ENCODE data around the gene OTUD4. TPM values are rescaled to one million over a fixed set of nuclear protein-coding genes. Genes with fewer than 3 reads are reported as not detected.
A peak's percentile ranks its signal among the peaks of the same experiment; 100 is the strongest.

Gene OTUD4
- polyA plus RNA-seq, 2 donors: 7.8 to 8.3 TPM

- no peak overlapping the region for H3K4me3 ChIP-seq (ENCODE audit: low read depth in 1 of 2, low read length in 2 of 2)
- WGBS, 2 donors: 61 to 67% methylated on average over 5 of the region's 5 CpGs
- no peaks in the 10 kb centered on the region for H3K27me3 ChIP-seq (ENCODE audit: control insufficient read depth in 1 of 2, insufficient read depth in 2 of 2, low read length in 2 of 2)
- H3K4me1 ChIP-seq (ENCODE audit: control insufficient read depth in 2 of 2, insufficient read depth in 2 of 2, low read length in 1 of 2): no peaks in the 10 kb centered on the region
- no peaks in the 10 kb centered on the region for H3K9me3 ChIP-seq (ENCODE audit: control insufficient read depth in 2 of 2, insufficient read depth in 1 of 2, low read depth in 1 of 2, low read length in 1 of 2)
- H3K27ac ChIP-seq (ENCODE audit: low read depth in 2 of 2, low read length in 1 of 2): peak overlapping the region in 1 of 2 donors; percentile 13
- peaks cover under 1 to 3% of the 10 kb centered on the region in 2 donors for H3K36me3 ChIP-seq (ENCODE audit: control insufficient read depth in 2 of 2, insufficient read depth in 2 of 2, low read length in 1 of 2)
These were observed 47.8 kb downstream of the OTUD4 start for GRCh38 chr4:145132511-145133098.

- 92 to 93% methylated on average over 12 of the region's 12 CpGs for WGBS, 2 donors
- no peak overlapping the region for H3K27ac ChIP-seq (ENCODE audit: low read depth in 2 of 2, low read length in 1 of 2)
- no peaks in the 10 kb centered on the region for H3K27me3 ChIP-seq (ENCODE audit: control insufficient read depth in 1 of 2, insufficient read depth in 2 of 2, low read length in 2 of 2)
These were observed 48.5 kb downstream of the OTUD4 start for GRCh38 chr4:145131848-145132247.

GRCh38 chr4:145130788-145131399, 49.5 kb downstream of the OTUD4 start:
- Histone ChIP-seq H3K27me3 (ENCODE audit: control insufficient read depth in 1 of 2, insufficient read depth in 2 of 2, low read length in 2 of 2) (no peaks in the 10 kb centered on the region), H3K27ac (ENCODE audit: low read depth in 2 of 2, low read length in 1 of 2) (no peak overlapping the region), H3K4me3 (ENCODE audit: low read depth in 1 of 2, low read length in 2 of 2) (no peak overlapping the region), H3K9me3 (ENCODE audit: control insufficient read depth in 2 of 2, insufficient read depth in 1 of 2, low read depth in 1 of 2, low read length in 1 of 2) (no peaks in the 10 kb centered on the region), H3K36me3 (ENCODE audit: control insufficient read depth in 2 of 2, insufficient read depth in 2 of 2, low read length in 1 of 2) (peaks cover 0 to 3% of the 10 kb centered on the region in 2 donors), H3K4me1 (ENCODE audit: control insufficient read depth in 2 of 2, insufficient read depth in 2 of 2, low read length in 1 of 2) (no peaks in the 10 kb centered on the region)
- WGBS, 2 donors: 62 to 65% methylated on average over 2 of the region's 2 CpGs

More at GRCh38 chr4:145131848-145132247, 48.5 kb downstream of the OTUD4 start:
- Histone ChIP-seq H3K9me3 (ENCODE audit: control insufficient read depth in 2 of 2, insufficient read depth in 1 of 2, low read depth in 1 of 2, low read length in 1 of 2) (no peaks in the 10 kb centered on the region), H3K4me1 (ENCODE audit: control insufficient read depth in 2 of 2, insufficient read depth in 2 of 2, low read length in 1 of 2) (no peaks in the 10 kb centered on the region), H3K36me3 (ENCODE audit: control insufficient read depth in 2 of 2, insufficient read depth in 2 of 2, low read length in 1 of 2) (peaks cover 0 to 3% of the 10 kb centered on the region in 2 donors), H3K4me3 (ENCODE audit: low read depth in 1 of 2, low read length in 2 of 2) (no peak overlapping the region)

- Histone ChIP-seq H3K4me3 (ENCODE audit: low read depth in 1 of 2, low read length in 2 of 2) (no peak overlapping the region), H3K36me3 (ENCODE audit: control insufficient read depth in 2 of 2, insufficient read depth in 2 of 2, low read length in 1 of 2) (peaks cover 0 to 3% of the 10 kb centered on the region in 2 donors), H3K4me1 (ENCODE audit: control insufficient read depth in 2 of 2, insufficient read depth in 2 of 2, low read length in 1 of 2) (no peaks in the 10 kb centered on the region), H3K27ac (ENCODE audit: low read depth in 2 of 2, low read length in 1 of 2) (no peak overlapping the region), H3K27me3 (ENCODE audit: control insufficient read depth in 1 of 2, insufficient read depth in 2 of 2, low read length in 2 of 2) (no peaks in the 10 kb centered on the region), H3K9me3 (ENCODE audit: control insufficient read depth in 2 of 2, insufficient read depth in 1 of 2, low read depth in 1 of 2, low read length in 1 of 2) (no peaks in the 10 kb centered on the region)
These were observed 50.3 kb downstream of the OTUD4 start for GRCh38 chr4:145130130-145130529.

- Histone ChIP-seq H3K4me1 (ENCODE audit: control insufficient read depth in 2 of 2, insufficient read depth in 2 of 2, low read length in 1 of 2) (no peaks in the 10 kb centered on the region), H3K27me3 (ENCODE audit: control insufficient read depth in 1 of 2, insufficient read depth in 2 of 2, low read length in 2 of 2) (no peaks in the 10 kb centered on the region), H3K4me3 (ENCODE audit: low read depth in 1 of 2, low read length in 2 of 2) (no peak overlapping the region), H3K36me3 (ENCODE audit: control insufficient read depth in 2 of 2, insufficient read depth in 2 of 2, low read length in 1 of 2) (peaks cover 0 to 3% of the 10 kb centered on the region in 2 donors), H3K27ac (ENCODE audit: low read depth in 2 of 2, low read length in 1 of 2) (no peak overlapping the region), H3K9me3 (ENCODE audit: control insufficient read depth in 2 of 2, insufficient read depth in 1 of 2, low read depth in 1 of 2, low read length in 1 of 2) (no peaks in the 10 kb centered on the region)
- 100% methylated on average over 2 of the region's 2 CpGs for WGBS, 2 donors
These were observed 55.0 kb downstream of the OTUD4 start for GRCh38 chr4:145125396-145125795.

- Histone ChIP-seq H3K4me3 (ENCODE audit: low read depth in 1 of 2, low read length in 2 of 2) (no peak overlapping the region), H3K36me3 (ENCODE audit: control insufficient read depth in 2 of 2, insufficient read depth in 2 of 2, low read length in 1 of 2) (peaks cover 2 to 7% of the 10 kb centered on the region in 2 donors), H3K27ac (ENCODE audit: low read depth in 2 of 2, low read length in 1 of 2) (no peak overlapping the region), H3K27me3 (ENCODE audit: control insufficient read depth in 1 of 2, insufficient read depth in 2 of 2, low read length in 2 of 2) (no peaks in the 10 kb centered on the region), H3K9me3 (ENCODE audit: control insufficient read depth in 2 of 2, insufficient read depth in 1 of 2, low read depth in 1 of 2, low read length in 1 of 2) (no peaks in the 10 kb centered on the region), H3K4me1 (ENCODE audit: control insufficient read depth in 2 of 2, insufficient read depth in 2 of 2, low read length in 1 of 2) (no peaks in the 10 kb centered on the region)
These were observed 72.3 kb downstream of the OTUD4 start for GRCh38 chr4:145108128-145108527.

GRCh38 chr4:145107126-145107525, 73.3 kb downstream of the OTUD4 start:
- peaks cover 0 to 4% of the 10 kb centered on the region in 2 donors for H3K36me3 ChIP-seq (ENCODE audit: control insufficient read depth in 2 of 2, insufficient read depth in 2 of 2, low read length in 1 of 2)
- H3K27ac ChIP-seq (ENCODE audit: low read depth in 2 of 2, low read length in 1 of 2): no peak overlapping the region
- no peak overlapping the region for H3K4me3 ChIP-seq (ENCODE audit: low read depth in 1 of 2, low read length in 2 of 2)
- H3K9me3 ChIP-seq (ENCODE audit: control insufficient read depth in 2 of 2, insufficient read depth in 1 of 2, low read depth in 1 of 2, low read length in 1 of 2): no peaks in the 10 kb centered on the region
- H3K4me1 ChIP-seq (ENCODE audit: control insufficient read depth in 2 of 2, insufficient read depth in 2 of 2, low read length in 1 of 2): no peaks in the 10 kb centered on the region
- no peaks in the 10 kb centered on the region for H3K27me3 ChIP-seq (ENCODE audit: control insufficient read depth in 1 of 2, insufficient read depth in 2 of 2, low read length in 2 of 2)
- 61 to 62% methylated on average over 2 of the region's 2 CpGs for whole genome bisulfite sequencing, 2 donors

- no peak overlapping the region for H3K27ac ChIP-seq (ENCODE audit: low read depth in 2 of 2, low read length in 1 of 2)
- 83 to 85% methylated on average over 3 of the region's 3 CpGs for WGBS, 2 donors
- H3K4me3 ChIP-seq (ENCODE audit: low read depth in 1 of 2, low read length in 2 of 2): no peak overlapping the region
- no peaks in the 10 kb centered on the region for H3K36me3 ChIP-seq (ENCODE audit: control insufficient read depth in 2 of 2, insufficient read depth in 2 of 2, low read length in 1 of 2)
- H3K9me3 ChIP-seq (ENCODE audit: control insufficient read depth in 2 of 2, insufficient read depth in 1 of 2, low read depth in 1 of 2, low read length in 1 of 2): no peaks in the 10 kb centered on the region
- H3K27me3 ChIP-seq (ENCODE audit: control insufficient read depth in 1 of 2, insufficient read depth in 2 of 2, low read length in 2 of 2): no peaks in the 10 kb centered on the region
- peaks cover 0 to 1% of the 10 kb centered on the region in 2 donors for H3K4me1 ChIP-seq (ENCODE audit: control insufficient read depth in 2 of 2, insufficient read depth in 2 of 2, low read length in 1 of 2)
These were observed 76.9 kb downstream of the OTUD4 start for GRCh38 chr4:145103496-145103895.

- WGBS, 2 donors: 87 to 89% methylated on average over 2 of the region's 2 CpGs
- Histone ChIP-seq H3K36me3 (ENCODE audit: control insufficient read depth in 2 of 2, insufficient read depth in 2 of 2, low read length in 1 of 2) (no peaks in the 10 kb centered on the region), H3K4me3 (ENCODE audit: low read depth in 1 of 2, low read length in 2 of 2) (no peak overlapping the region), H3K27ac (ENCODE audit: low read depth in 2 of 2, low read length in 1 of 2) (no peak overlapping the region), H3K27me3 (ENCODE audit: control insufficient read depth in 1 of 2, insufficient read depth in 2 of 2, low read length in 2 of 2) (no peaks in the 10 kb centered on the region), H3K4me1 (ENCODE audit: control insufficient read depth in 2 of 2, insufficient read depth in 2 of 2, low read length in 1 of 2) (peaks cover 0 to 1% of the 10 kb centered on the region in 2 donors), H3K9me3 (ENCODE audit: control insufficient read depth in 2 of 2, insufficient read depth in 1 of 2, low read depth in 1 of 2, low read length in 1 of 2) (no peaks in the 10 kb centered on the region)
These were observed 77.8 kb downstream of the OTUD4 start for GRCh38 chr4:145102619-145103018.

- Histone ChIP-seq H3K27ac (ENCODE audit: low read depth in 2 of 2, low read length in 1 of 2) (no peak overlapping the region), H3K27me3 (ENCODE audit: control insufficient read depth in 1 of 2, insufficient read depth in 2 of 2, low read length in 2 of 2) (no peaks in the 10 kb centered on the region), H3K4me3 (ENCODE audit: low read depth in 1 of 2, low read length in 2 of 2) (no peak overlapping the region), H3K36me3 (ENCODE audit: control insufficient read depth in 2 of 2, insufficient read depth in 2 of 2, low read length in 1 of 2) (no peaks in the 10 kb centered on the region), H3K4me1 (ENCODE audit: control insufficient read depth in 2 of 2, insufficient read depth in 2 of 2, low read length in 1 of 2) (peaks cover 0 to 1% of the 10 kb centered on the region in 2 donors), H3K9me3 (ENCODE audit: control insufficient read depth in 2 of 2, insufficient read depth in 1 of 2, low read depth in 1 of 2, low read length in 1 of 2) (no peaks in the 10 kb centered on the region)
- 93 to 96% methylated on average over 1 of the region's 1 CpG for WGBS, 2 donors
These were observed 79.3 kb downstream of the OTUD4 start for GRCh38 chr4:145101091-145101490.
